ENCODE data around the gene OR5K2. TPM values are rescaled to one million over a fixed set of nuclear protein-coding genes. Genes with fewer than 3 reads are reported as not detected.

The OR5K2 gene
- total RNA-seq, 1 experiment from 2014 or later, result not detected

DNA sequence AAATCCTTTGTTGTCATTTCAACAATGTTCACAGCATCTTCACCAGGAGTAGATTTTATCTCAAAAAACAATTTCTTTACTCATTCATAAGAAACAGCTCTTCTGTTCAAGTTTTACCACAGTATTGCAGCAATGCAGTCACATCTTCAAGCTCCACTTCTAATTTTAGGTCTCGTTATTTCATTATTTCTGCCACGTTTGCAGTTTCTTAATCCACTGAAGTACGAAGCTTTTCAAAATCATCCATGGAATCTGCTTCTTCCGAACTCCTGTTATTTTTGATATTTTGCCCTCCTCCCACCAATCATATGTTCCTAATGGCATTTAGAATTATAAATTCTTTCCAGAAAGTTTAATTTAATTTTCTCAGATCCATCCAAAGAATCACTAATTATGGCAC, 47.1 kb upstream of the OR5K2 start:
- no peaks in the 10 kb centered on the region for H3K4me1 ChIP-seq (ENCODE audit: control insufficient read depth, insufficient read depth, low read length)
- intact Hi-C loops (cut with micrococcal nuclease; ENCODE audit: unreplicated experiment) (no loop called here), in situ Hi-C loops (cut with HindIII; ENCODE audit: low pct_unique_long_range_greater_than_20kb, low sequenced_read_pairs) (no loop called here)
- no peaks in the 10 kb centered on the region for H3K9me3 ChIP-seq (ENCODE audit: control insufficient read depth, insufficient read depth, low read depth, low read length)
- no peaks in the 10 kb centered on the region for H3K36me3 ChIP-seq (ENCODE audit: control insufficient read depth, insufficient read depth, low read length)
- no peak overlapping the region for H3K4me3 ChIP-seq (ENCODE audit: low read depth in 2 of 2, low read length in 2 of 2)
- no peak overlapping the region for H3K27ac ChIP-seq (ENCODE audit: low read length)
- DNase-seq (ENCODE audit: low read depth, low spot score) (no peak), ATAC-seq (no peak)
- TF ChIP-seq POLR2AphosphoS5 (IDR thresholded peaks at IDR 0.05; ENCODE audit: low read depth, low read length), result no peak
- TF ChIP-seq, protein P1, sequence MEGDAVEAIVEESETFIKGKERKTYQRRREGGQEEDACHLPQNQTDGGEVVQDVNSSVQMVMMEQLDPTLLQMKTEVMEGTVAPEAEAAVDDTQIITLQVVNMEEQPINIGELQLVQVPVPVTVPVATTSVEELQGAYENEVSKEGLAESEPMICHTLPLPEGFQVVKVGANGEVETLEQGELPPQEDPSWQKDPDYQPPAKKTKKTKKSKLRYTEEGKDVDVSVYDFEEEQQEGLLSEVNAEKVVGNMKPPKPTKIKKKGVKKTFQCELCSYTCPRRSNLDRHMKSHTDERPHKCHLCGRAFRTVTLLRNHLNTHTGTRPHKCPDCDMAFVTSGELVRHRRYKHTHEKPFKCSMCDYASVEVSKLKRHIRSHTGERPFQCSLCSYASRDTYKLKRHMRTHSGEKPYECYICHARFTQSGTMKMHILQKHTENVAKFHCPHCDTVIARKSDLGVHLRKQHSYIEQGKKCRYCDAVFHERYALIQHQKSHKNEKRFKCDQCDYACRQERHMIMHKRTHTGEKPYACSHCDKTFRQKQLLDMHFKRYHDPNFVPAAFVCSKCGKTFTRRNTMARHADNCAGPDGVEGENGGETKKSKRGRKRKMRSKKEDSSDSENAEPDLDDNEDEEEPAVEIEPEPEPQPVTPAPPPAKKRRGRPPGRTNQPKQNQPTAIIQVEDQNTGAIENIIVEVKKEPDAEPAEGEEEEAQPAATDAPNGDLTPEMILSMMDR (IDR thresholded peaks at IDR 0.05), result no peak
- TF ChIP-seq SIN3A (IDR thresholded peaks at IDR 0.05; ENCODE audit: borderline replicate concordance, insufficient read depth, low read depth, low read length), result no peak
- TF ChIP-seq, protein P2, sequence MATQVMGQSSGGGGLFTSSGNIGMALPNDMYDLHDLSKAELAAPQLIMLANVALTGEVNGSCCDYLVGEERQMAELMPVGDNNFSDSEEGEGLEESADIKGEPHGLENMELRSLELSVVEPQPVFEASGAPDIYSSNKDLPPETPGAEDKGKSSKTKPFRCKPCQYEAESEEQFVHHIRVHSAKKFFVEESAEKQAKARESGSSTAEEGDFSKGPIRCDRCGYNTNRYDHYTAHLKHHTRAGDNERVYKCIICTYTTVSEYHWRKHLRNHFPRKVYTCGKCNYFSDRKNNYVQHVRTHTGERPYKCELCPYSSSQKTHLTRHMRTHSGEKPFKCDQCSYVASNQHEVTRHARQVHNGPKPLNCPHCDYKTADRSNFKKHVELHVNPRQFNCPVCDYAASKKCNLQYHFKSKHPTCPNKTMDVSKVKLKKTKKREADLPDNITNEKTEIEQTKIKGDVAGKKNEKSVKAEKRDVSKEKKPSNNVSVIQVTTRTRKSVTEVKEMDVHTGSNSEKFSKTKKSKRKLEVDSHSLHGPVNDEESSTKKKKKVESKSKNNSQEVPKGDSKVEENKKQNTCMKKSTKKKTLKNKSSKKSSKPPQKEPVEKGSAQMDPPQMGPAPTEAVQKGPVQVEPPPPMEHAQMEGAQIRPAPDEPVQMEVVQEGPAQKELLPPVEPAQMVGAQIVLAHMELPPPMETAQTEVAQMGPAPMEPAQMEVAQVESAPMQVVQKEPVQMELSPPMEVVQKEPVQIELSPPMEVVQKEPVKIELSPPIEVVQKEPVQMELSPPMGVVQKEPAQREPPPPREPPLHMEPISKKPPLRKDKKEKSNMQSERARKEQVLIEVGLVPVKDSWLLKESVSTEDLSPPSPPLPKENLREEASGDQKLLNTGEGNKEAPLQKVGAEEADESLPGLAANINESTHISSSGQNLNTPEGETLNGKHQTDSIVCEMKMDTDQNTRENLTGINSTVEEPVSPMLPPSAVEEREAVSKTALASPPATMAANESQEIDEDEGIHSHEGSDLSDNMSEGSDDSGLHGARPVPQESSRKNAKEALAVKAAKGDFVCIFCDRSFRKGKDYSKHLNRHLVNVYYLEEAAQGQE (IDR thresholded peaks at IDR 0.05; ENCODE audit: insufficient read depth in 1 of 2, low read depth in 2 of 2, low read length in 1 of 2), result no peak
- no peak for TF ChIP-seq TCF7L2 (IDR thresholded peaks at IDR 0.05; ENCODE audit: low read depth, low read length)
- ChIA-PET CTCF (no interaction called here), POLR2A (no interaction called here)
- BruUV-seq (replicated peaks), result no TSS peak
- H3K27me3 ChIP-seq (ENCODE audit: control insufficient read depth, insufficient read depth, low read length), result no peaks in the 10 kb centered on the region; the same call in 1 of the 2 replicates

DNA sequence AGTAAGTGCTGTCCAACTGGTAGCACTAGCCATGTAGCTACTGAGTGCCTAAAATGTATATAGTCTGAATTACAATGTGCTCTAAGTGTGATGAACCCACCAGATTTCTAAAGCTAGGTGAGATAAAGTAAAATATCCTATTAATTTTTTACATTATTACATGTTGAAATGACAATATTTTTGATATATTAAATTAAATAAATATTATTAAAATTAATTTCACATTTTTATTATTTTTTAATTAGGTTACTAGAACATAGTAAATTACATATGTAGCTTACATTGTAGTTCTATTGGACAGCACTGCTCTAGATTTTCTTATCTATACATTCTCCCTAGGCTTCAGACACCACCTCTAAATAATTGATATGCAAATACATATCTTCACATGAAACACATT, 43.7 kb upstream of the OR5K2 start:
- TF ChIP-seq SIN3A (IDR thresholded peaks at IDR 0.05; ENCODE audit: borderline replicate concordance, insufficient read depth, low read depth, low read length), result no peak
- TF ChIP-seq, protein P2 (IDR thresholded peaks at IDR 0.05; ENCODE audit: insufficient read depth in 1 of 2, low read depth in 2 of 2, low read length in 1 of 2), result no peak
- TF ChIP-seq POLR2AphosphoS5 (IDR thresholded peaks at IDR 0.05; ENCODE audit: low read depth, low read length), result no peak
- no peak for TF ChIP-seq TCF7L2 (IDR thresholded peaks at IDR 0.05; ENCODE audit: low read depth, low read length)
- TF ChIP-seq, protein P1 (IDR thresholded peaks at IDR 0.05), result no peak
- H3K4me3 ChIP-seq (ENCODE audit: low read depth in 2 of 2, low read length in 2 of 2), result no peak overlapping the region
- POLR2A ChIA-PET, result no interaction called here
- ATAC-seq (no peak), DNase-seq (ENCODE audit: low read depth, low spot score) (no peak)
- no peaks in the 10 kb centered on the region for H3K27me3 ChIP-seq (ENCODE audit: control insufficient read depth, insufficient read depth, low read length)
- CTCF ChIA-PET, result no interaction called here
- no peak overlapping the region for H3K27ac ChIP-seq (ENCODE audit: low read length)
- in situ Hi-C loops (cut with HindIII; ENCODE audit: low pct_unique_long_range_greater_than_20kb, low sequenced_read_pairs), result no loop called here
- no peaks in the 10 kb centered on the region for H3K4me1 ChIP-seq (ENCODE audit: control insufficient read depth, insufficient read depth, low read length)
- BruUV-seq (replicated peaks), result no TSS peak
- H3K9me3 ChIP-seq (ENCODE audit: control insufficient read depth, insufficient read depth, low read depth, low read length), result no peaks in the 10 kb centered on the region
- H3K36me3 ChIP-seq (ENCODE audit: control insufficient read depth, insufficient read depth, low read length), result no peaks in the 10 kb centered on the region
- intact Hi-C loops (cut with micrococcal nuclease; ENCODE audit: unreplicated experiment), result no loop called here
